OCI-LY7 (cell line): Measurements from ENCODE around the gene PAXX.

Source experiments
- EZH2phosphoT487 ChIP-seq: fragments of 200-600 bp; sonication (generic); IDR thresholded peaks from 2 replicates; pipeline ENCODE4 v1.6.1; 2018; ENCODE audit warnings: low read depth, borderline replicate concordance, mild to moderate bottlenecking, mixed run types, antibody characterized with exemption, low read length, moderate library complexity, mixed read lengths
- TF ChIP-seq, protein P1 (sequence below): fragments of 200-600 bp; sonication (generic); conservative IDR thresholded peaks from 2 replicates; pipeline ENCODE4 v1.5.1; 2014; ENCODE audit warnings: mild to moderate bottlenecking, antibody characterized with exemption, low read length, moderate library complexity, mixed read lengths

DNA sequence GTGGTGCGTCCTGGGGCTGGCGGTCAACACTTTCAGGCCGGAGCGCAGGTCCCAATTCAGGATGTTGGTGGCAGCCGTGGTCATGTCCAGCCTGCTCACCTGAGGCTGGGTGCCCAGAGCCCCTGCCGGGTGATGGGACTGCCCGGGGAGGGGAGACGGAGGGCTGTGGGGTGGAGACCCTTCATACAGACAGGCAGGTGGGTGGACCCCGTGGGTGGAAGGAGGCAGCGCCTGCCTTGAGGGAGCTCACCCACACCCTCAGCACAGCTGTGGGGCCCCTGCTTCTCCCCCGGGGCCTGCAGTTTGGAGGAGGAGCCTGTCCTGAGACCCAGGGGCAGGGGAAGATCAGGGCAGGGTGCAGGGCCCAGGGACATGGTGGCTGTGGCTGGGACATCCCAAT is 21.9 kb upstream of the PAXX start:
- TF ChIP-seq, protein P1, sequence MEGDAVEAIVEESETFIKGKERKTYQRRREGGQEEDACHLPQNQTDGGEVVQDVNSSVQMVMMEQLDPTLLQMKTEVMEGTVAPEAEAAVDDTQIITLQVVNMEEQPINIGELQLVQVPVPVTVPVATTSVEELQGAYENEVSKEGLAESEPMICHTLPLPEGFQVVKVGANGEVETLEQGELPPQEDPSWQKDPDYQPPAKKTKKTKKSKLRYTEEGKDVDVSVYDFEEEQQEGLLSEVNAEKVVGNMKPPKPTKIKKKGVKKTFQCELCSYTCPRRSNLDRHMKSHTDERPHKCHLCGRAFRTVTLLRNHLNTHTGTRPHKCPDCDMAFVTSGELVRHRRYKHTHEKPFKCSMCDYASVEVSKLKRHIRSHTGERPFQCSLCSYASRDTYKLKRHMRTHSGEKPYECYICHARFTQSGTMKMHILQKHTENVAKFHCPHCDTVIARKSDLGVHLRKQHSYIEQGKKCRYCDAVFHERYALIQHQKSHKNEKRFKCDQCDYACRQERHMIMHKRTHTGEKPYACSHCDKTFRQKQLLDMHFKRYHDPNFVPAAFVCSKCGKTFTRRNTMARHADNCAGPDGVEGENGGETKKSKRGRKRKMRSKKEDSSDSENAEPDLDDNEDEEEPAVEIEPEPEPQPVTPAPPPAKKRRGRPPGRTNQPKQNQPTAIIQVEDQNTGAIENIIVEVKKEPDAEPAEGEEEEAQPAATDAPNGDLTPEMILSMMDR: no peak
- TF ChIP-seq EZH2phosphoT487: no peak
